Measurements from ENCODE around the gene DPP6. TPM values are rescaled to one million over a fixed set of nuclear protein-coding genes. Genes with fewer than 3 reads are reported as not detected.

The DPP6 gene
- total RNA-seq, 1 experiment from 2014 or later = not detected

- no peaks in the 10 kb centered on the region for H3K4me1 ChIP-seq (ENCODE audit: insufficient read depth, low read length, poor library complexity, severe bottlenecking)
- no peak for TF ChIP-seq EZH2 (IDR thresholded peaks at IDR 0.05; ENCODE audit: borderline replicate concordance, low read depth, low read length, poor library complexity, severe bottlenecking)
- TF ChIP-seq CTCF (conservative IDR thresholded peaks at IDR 0.05; ENCODE audit: low read depth, low read length) = no peak
- no peak overlapping the region for H3K27ac ChIP-seq (ENCODE audit: low read depth, low read length, poor library complexity, severe bottlenecking)
- intact Hi-C loops (cut with micrococcal nuclease; ENCODE audit: unreplicated experiment) = no loop called here
- BruUV-seq (replicated peaks) = no TSS peak
- no peak overlapping the region for H3K4me3 ChIP-seq (ENCODE audit: low read depth, low read length, poor library complexity, severe bottlenecking)
- no peaks in the 10 kb centered on the region for H3K9me3 ChIP-seq (ENCODE audit: low read depth, low read length, poor library complexity, severe bottlenecking)
- CTCF ChIA-PET = no interaction called here
- POLR2A ChIA-PET (ENCODE audit: low non-redundant PET) = no interaction called here
- no peaks in the 10 kb centered on the region for H3K36me3 ChIP-seq (ENCODE audit: insufficient read depth, low read length, poor library complexity, severe bottlenecking)
- DNase-seq (ENCODE audit: low spot score) = no peak
- H3K27me3 ChIP-seq (replicated peaks; ENCODE audit: insufficient read depth, low read depth, low read length, poor library complexity) = no peaks in the 10 kb centered on the region
Measured at GRCh38 chr7:154255324-154255723, 203.1 kb downstream of the DPP6 start.

- Histone ChIP-seq H3K4me3 (ENCODE audit: low read depth, low read length, poor library complexity, severe bottlenecking) (no peak overlapping the region), H3K9me3 (ENCODE audit: low read depth, low read length, poor library complexity, severe bottlenecking) (no peaks in the 10 kb centered on the region), H3K4me1 (ENCODE audit: insufficient read depth, low read length, poor library complexity, severe bottlenecking) (no peaks in the 10 kb centered on the region), H3K36me3 (ENCODE audit: insufficient read depth, low read length, poor library complexity, severe bottlenecking) (no peaks in the 10 kb centered on the region), H3K27me3 (replicated peaks; ENCODE audit: insufficient read depth, low read depth, low read length, poor library complexity) (no peaks in the 10 kb centered on the region), H3K27ac (ENCODE audit: low read depth, low read length, poor library complexity, severe bottlenecking) (no peak overlapping the region)
- ChIA-PET CTCF (no interaction called here), POLR2A (ENCODE audit: low non-redundant PET) (no interaction called here)
- no peak for TF ChIP-seq CTCF (conservative IDR thresholded peaks at IDR 0.05; ENCODE audit: low read depth, low read length)
- no peak for TF ChIP-seq EZH2 (IDR thresholded peaks at IDR 0.05; ENCODE audit: borderline replicate concordance, low read depth, low read length, poor library complexity, severe bottlenecking)
- intact Hi-C loops (cut with micrococcal nuclease; ENCODE audit: unreplicated experiment) = no loop called here
- BruUV-seq (replicated peaks) = no TSS peak
- DNase-seq (ENCODE audit: low spot score) = no peak
Measured at GRCh38 chr7:154256150-154256549, 204.0 kb downstream of the DPP6 start.

- intact Hi-C loops (cut with micrococcal nuclease; ENCODE audit: unreplicated experiment) = no loop called here
- BruUV-seq (replicated peaks) = no TSS peak
- H3K27me3 ChIP-seq (replicated peaks; ENCODE audit: insufficient read depth, low read depth, low read length, poor library complexity) = no peaks in the 10 kb centered on the region
- H3K9me3 ChIP-seq (ENCODE audit: low read depth, low read length, poor library complexity, severe bottlenecking) = no peaks in the 10 kb centered on the region
- TF ChIP-seq EZH2 (IDR thresholded peaks at IDR 0.05; ENCODE audit: borderline replicate concordance, low read depth, low read length, poor library complexity, severe bottlenecking) (no peak), CTCF (conservative IDR thresholded peaks at IDR 0.05; ENCODE audit: low read depth, low read length) (no peak)
- H3K36me3 ChIP-seq (ENCODE audit: insufficient read depth, low read length, poor library complexity, severe bottlenecking) = no peaks in the 10 kb centered on the region
- CTCF ChIA-PET = no interaction called here
- H3K27ac ChIP-seq (ENCODE audit: low read depth, low read length, poor library complexity, severe bottlenecking) = no peak overlapping the region
- no peak overlapping the region for H3K4me3 ChIP-seq (ENCODE audit: low read depth, low read length, poor library complexity, severe bottlenecking)
- POLR2A ChIA-PET (ENCODE audit: low non-redundant PET) = no interaction called here
- H3K4me1 ChIP-seq (ENCODE audit: insufficient read depth, low read length, poor library complexity, severe bottlenecking) = no peaks in the 10 kb centered on the region
- DNase-seq (ENCODE audit: low spot score) = no peak
Measured at GRCh38 chr7:154259396-154259795, 207.2 kb downstream of the DPP6 start.

Measured in A673 (cell line).